Parathyroid adenoma (tissue), 2 donors: Measurements from ENCODE around the gene SRPK3.

ENCODE experiments used
- H2AFZ ChIP-seq: fragments of 300-600 bp; sonication (generic); one replicate; pipeline ENCODE4 v1.7.0; 2017; ENCODE audit warnings: antibody characterized with exemption, mild to moderate bottlenecking
- H3K27ac ChIP-seq: fragments of 300-600 bp; sonication (generic); one replicate; pipeline ENCODE4 v1.7.0; 2017
- H3K27me3 ChIP-seq: fragments of 300-600 bp; sonication (generic); one replicate; pipeline ENCODE4 v1.7.0; 2017; ENCODE audit warnings: low read length; ENCODE audit not compliant: control insufficient read depth, insufficient read depth
- H3K36me3 ChIP-seq: fragments of 300-600 bp; sonication (generic); one replicate; pipeline ENCODE4 v1.7.0; 2017; ENCODE audit warnings: low read length; ENCODE audit not compliant: control insufficient read depth, insufficient read depth
- H3K4me1 ChIP-seq: fragments of 300-600 bp; sonication (generic); one replicate; pipeline ENCODE4 v1.7.0; 2017; ENCODE audit warnings: control low read depth
- H3K4me2 ChIP-seq: fragments of 300-600 bp; sonication (generic); one replicate; pipeline ENCODE4 v1.7.0; 2017; ENCODE audit warnings: low read length
- H3K4me3 ChIP-seq: fragments of 300-600 bp; sonication (generic); one replicate; pipeline ENCODE4 v1.7.0; 2017; ENCODE audit warnings: low read depth, low read length
- H3K79me2 ChIP-seq: fragments of 300-600 bp; sonication (generic); one replicate; pipeline ENCODE4 v1.7.0; 2017; ENCODE audit warnings: control low read depth
- H3K9ac ChIP-seq: fragments of 300-600 bp; sonication (generic); one replicate; pipeline ENCODE4 v1.7.0; 2017; ENCODE audit warnings: mild to moderate bottlenecking
- H3K9me3 ChIP-seq: fragments of 300-600 bp; sonication (generic); one replicate; pipeline ENCODE4 v1.7.0; 2017; ENCODE audit warnings: low read length; ENCODE audit not compliant: control insufficient read depth
- TF ChIP-seq, protein P1 (sequence below): fragments of 300-600 bp; sonication (generic); IDR thresholded peaks from one replicate; pipeline ENCODE4 v1.7.0; 2017; ENCODE audit warnings: antibody characterized with exemption, mild to moderate bottlenecking
- donor health status: primary hyperparathyroidism.

Gene SRPK3

DNA sequence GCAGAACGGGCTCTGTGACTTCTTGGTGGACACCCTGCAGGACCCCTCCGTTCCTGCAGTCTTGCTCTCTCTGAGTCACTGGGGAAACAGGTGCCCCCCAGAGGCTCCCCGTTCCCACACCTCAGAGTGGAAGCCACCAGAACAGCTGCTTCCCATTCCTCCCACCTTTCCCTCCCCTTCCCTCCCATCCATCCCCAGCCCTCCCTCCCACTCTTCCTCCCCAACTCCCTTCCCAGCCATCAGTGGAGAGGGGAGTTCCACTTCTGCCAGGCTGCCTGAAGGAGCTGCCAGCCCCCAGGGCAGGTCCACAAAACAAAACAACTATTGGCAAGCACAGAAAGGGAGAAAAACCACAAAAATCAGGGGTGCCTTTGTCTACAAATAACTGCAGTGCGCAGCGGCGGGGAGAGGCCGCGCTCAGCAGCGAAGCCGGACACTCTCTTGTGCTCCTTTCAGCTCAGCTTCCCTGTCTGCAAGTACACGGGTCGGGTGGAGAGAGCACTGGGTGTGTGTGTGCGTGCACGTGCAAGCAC, 21.7 kb downstream of the SRPK3 start:
- Histone ChIP-seq H3K9ac (no peak overlapping the region), H3K4me1 (no peaks in the 10 kb centered on the region), H3K36me3 (no peaks in the 10 kb centered on the region), H3K9me3 (no peaks in the 10 kb centered on the region), H3K27ac (no peak overlapping the region), H3K4me2 (no peak overlapping the region), H3K79me2 (no peaks in the 10 kb centered on the region), H3K4me3 (no peak overlapping the region), H3K27me3 (no peaks in the 10 kb centered on the region), H2AFZ (no peak overlapping the region)
- TF ChIP-seq, protein P1, sequence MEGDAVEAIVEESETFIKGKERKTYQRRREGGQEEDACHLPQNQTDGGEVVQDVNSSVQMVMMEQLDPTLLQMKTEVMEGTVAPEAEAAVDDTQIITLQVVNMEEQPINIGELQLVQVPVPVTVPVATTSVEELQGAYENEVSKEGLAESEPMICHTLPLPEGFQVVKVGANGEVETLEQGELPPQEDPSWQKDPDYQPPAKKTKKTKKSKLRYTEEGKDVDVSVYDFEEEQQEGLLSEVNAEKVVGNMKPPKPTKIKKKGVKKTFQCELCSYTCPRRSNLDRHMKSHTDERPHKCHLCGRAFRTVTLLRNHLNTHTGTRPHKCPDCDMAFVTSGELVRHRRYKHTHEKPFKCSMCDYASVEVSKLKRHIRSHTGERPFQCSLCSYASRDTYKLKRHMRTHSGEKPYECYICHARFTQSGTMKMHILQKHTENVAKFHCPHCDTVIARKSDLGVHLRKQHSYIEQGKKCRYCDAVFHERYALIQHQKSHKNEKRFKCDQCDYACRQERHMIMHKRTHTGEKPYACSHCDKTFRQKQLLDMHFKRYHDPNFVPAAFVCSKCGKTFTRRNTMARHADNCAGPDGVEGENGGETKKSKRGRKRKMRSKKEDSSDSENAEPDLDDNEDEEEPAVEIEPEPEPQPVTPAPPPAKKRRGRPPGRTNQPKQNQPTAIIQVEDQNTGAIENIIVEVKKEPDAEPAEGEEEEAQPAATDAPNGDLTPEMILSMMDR = no peak

DNA sequence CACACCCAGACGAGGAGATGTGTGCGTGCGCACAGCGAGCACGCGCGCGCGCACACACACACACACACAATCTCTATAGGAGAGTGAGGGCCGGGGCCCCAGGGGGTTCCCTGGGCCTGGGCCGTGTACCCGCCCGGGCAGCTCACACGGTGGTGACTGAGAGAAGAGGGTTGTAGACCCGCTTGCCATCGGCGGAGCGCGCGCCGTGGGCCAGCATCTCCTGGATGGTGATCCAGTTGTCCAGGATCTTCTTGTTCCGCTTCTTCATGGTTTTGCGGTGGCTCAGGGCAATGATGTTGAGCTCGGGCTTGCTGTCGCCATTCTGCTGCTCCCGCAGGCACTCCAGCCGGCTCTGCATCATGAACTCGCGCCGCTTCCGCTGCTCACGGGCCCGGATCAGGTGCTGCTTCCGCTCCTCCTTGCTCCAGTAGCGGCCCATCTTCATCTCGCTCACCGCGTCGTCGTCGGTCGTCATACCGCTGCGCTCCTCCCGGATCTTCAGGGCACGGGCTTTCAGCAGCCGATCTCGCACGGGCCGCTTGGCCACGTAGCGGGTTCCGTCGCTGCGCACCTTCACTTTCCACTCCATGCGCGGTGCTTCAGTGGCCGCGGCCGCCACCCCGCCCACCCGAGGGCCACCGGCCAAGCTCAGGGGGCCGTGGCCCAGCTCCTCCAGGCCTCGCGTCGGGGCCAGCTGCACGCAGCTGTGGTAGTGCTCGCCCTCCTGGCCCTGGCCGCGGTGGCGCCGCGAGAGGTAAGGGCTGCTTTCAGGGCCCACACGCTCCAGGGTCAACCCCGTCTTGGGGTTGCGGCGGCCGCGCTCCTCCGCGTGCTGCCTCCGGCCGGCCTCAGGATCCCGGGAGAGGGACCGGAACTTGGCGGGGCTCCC, 22.6 kb downstream of the SRPK3 start:
- Histone ChIP-seq H3K4me2 (no peak overlapping the region), H3K36me3 (no peaks in the 10 kb centered on the region), H3K4me3 (no peak overlapping the region), H3K27ac (no peak overlapping the region), H2AFZ (no peak overlapping the region), H3K9ac (no peak overlapping the region), H3K79me2 (no peaks in the 10 kb centered on the region), H3K9me3 (no peaks in the 10 kb centered on the region), H3K27me3 (no peaks in the 10 kb centered on the region), H3K4me1 (no peaks in the 10 kb centered on the region)
- TF ChIP-seq, protein P1 = no peak

GRCh38 chrX:153804100-153804595, 23.3 kb downstream of the SRPK3 start:
- Histone ChIP-seq H3K9ac (no peak overlapping the region), H3K9me3 (no peaks in the 10 kb centered on the region), H3K4me1 (no peaks in the 10 kb centered on the region), H3K4me2 (no peak overlapping the region), H3K4me3 (no peak overlapping the region), H2AFZ (no peak overlapping the region), H3K79me2 (no peaks in the 10 kb centered on the region), H3K36me3 (no peaks in the 10 kb centered on the region), H3K27ac (no peak overlapping the region), H3K27me3 (no peaks in the 10 kb centered on the region)
- TF ChIP-seq, protein P1 = no peak

DNA sequence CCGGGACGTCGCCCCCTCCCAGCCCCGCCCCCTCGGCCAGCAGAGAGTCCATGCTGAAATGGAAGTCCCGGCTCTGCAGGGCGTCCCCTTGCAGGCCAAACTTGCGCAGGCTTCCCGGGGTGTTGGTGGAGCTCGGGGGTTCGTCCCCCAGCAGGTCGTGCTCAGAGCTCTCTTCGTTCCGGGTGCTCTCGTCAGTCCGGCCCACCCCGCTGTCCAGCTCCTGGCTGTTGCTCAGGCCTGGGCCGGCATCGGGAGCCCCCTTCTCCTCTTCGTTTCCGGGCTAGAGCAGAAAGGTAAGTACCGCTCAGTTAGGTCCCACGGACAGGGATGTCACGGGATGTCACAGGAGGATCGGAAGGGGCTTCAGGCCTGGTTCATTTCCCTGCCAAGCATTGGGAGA, 23.8 kb downstream of the SRPK3 start:
- no peak overlapping the region for H3K4me3 ChIP-seq
- TF ChIP-seq, protein P1 = no peak
- H3K27ac ChIP-seq = no peak overlapping the region
- no peak overlapping the region for H3K4me2 ChIP-seq
- H3K27me3 ChIP-seq = no peaks in the 10 kb centered on the region
- H3K9me3 ChIP-seq = no peaks in the 10 kb centered on the region
- H3K9ac ChIP-seq = no peak overlapping the region
- H3K36me3 ChIP-seq = no peaks in the 10 kb centered on the region
- no peak overlapping the region for H2AFZ ChIP-seq
- H3K79me2 ChIP-seq = no peaks in the 10 kb centered on the region
- H3K4me1 ChIP-seq = no peaks in the 10 kb centered on the region
